Breast epithelium (tissue), 4 donors: ENCODE measurements around the gene TMEM132D. TPM values are rescaled to one million over a fixed set of nuclear protein-coding genes. Genes with fewer than 3 reads are reported as not detected.

Source experiments
- DNase-seq, 2 donors: peaks; one replicate each; pipeline ENCODE4 v3.0.0-alpha.2; 2019; ENCODE audit warnings: low spot score in 2 of 2
- H3K27ac ChIP-seq, 2 donors: fragments of 200-600 bp; sonication (generic) in 1 of 2; one replicate each; pipeline ENCODE4 v1.5.1; 2016 to 2019; ENCODE audit warnings: mild to moderate bottlenecking in 1 of 2
- H3K27me3 ChIP-seq, 2 donors: fragments of 200-600 bp; sonication (generic) in 1 of 2; one replicate each; pipeline versions ENCODE4 v1.5.1 to v1.6.0; 2017 to 2019; ENCODE audit warnings: control low read depth in 1 of 2, mild to moderate bottlenecking in 1 of 2
- H3K36me3 ChIP-seq: fragments of 200-600 bp; one replicate; pipeline ENCODE4 v1.5.1; 2019
- H3K4me1 ChIP-seq, 2 donors: fragments of 200-600 bp; sonication (generic); one replicate each; pipeline ENCODE4 v1.5.1; 2016 to 2019; ENCODE audit warnings: control low read depth in 1 of 2
- H3K4me3 ChIP-seq, 3 donors: fragments of 200-600 bp; sonication (generic); 1 replicate in 2 of 3; 2 replicates in 1 of 3; pipeline ENCODE4 v1.5.1; 2016 to 2019; ENCODE audit warnings: mild to moderate bottlenecking in 3 of 3, moderate library complexity in 2 of 3
- H3K9me3 ChIP-seq, 2 donors: fragments of 200-600 bp; sonication (generic) in 1 of 2; one replicate each; pipeline ENCODE4 v1.5.1; 2016 to 2019; ENCODE audit warnings: control low read depth in 1 of 2
- CTCF ChIP-seq, 3 donors: fragments of 450-650 bp; IDR thresholded peaks; one replicate each; pipeline ENCODE4 v1.5.1; 2016 to 2017; ENCODE audit warnings: antibody characterized with exemption in 3 of 3, mild to moderate bottlenecking in 3 of 3, moderate library complexity in 3 of 3
- POLR2A ChIP-seq: fragments of 450-650 bp; IDR thresholded peaks from one replicate; pipeline ENCODE4 v1.6.1; 2016; ENCODE audit warnings: antibody characterized with exemption, mild to moderate bottlenecking, moderate library complexity
- POLR2AphosphoS5 ChIP-seq, 3 donors: sonication (generic); formaldehyde crosslinking; IDR thresholded peaks; one replicate each; pipeline ENCODE4 v1.6.1; 2017; ENCODE audit warnings: antibody characterized with exemption in 3 of 3
- intact Hi-C: fragments of 100-400 bp; cut with DNase I; formaldehyde crosslinking; loops from one replicate; pipeline ENCODE4 v1.15.1; 2023; ENCODE audit warnings: low total_unique reads
- total RNA-seq, 3 donors: library from RNA; depleted of rRNA; stranded (reverse); fragments of >200 nt; gene quantifications; one replicate each; pipeline ENCODE4 v1.1.0, GENCODE V29; 2016

TMEM132D gene
- total RNA-seq, 3 donors from 2014 or later = not detected

GRCh38 chr12:129848876-129849275, 54.9 kb downstream of the TMEM132D start:
- Histone ChIP-seq H3K4me3 (no peak overlapping the region), H3K4me1 (no peaks in the 10 kb centered on the region), H3K27ac (no peak overlapping the region), H3K36me3 (no peaks in the 10 kb centered on the region), H3K9me3 (no peaks in the 10 kb centered on the region), H3K27me3 (no peaks in the 10 kb centered on the region)
- no peak for TF ChIP-seq POLR2A
- no peak for TF ChIP-seq POLR2AphosphoS5 (IDR thresholded peaks at IDR 0.05)
- no peak for TF ChIP-seq CTCF (IDR thresholded peaks at IDR 0.05)
- DNase-seq = no peak
- intact Hi-C loops = no loop called here

DNA sequence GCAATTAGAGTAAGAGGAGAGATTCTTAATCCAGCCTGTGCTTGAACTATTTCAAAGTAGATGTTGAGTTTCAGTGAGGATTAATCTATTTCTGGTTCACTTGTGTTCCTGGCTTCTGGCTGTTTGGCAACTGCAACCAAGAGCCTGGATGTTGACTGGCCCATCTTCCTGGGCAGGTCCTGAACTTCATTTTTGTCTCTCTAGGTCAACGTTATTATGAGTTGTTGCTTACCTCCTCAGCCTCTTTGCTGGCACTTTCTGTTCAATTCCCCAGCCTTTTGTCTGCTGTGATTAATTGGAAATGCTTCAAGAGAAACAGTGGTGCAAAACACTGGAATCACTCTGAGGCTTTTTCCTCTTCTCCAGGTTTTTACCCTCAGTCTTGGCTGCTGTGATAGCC, 56.8 kb downstream of the TMEM132D start:
- TF ChIP-seq CTCF (IDR thresholded peaks at IDR 0.05) (no peak), POLR2AphosphoS5 (IDR thresholded peaks at IDR 0.05) (no peak), POLR2A (no peak)
- no peaks in the 10 kb centered on the region for H3K36me3 ChIP-seq
- no peak overlapping the region for H3K27ac ChIP-seq
- intact Hi-C loops = no loop called here
- H3K9me3 ChIP-seq = no peaks in the 10 kb centered on the region
- H3K4me3 ChIP-seq = no peak overlapping the region
- no peaks in the 10 kb centered on the region for H3K4me1 ChIP-seq
- DNase-seq = no peak
- no peaks in the 10 kb centered on the region for H3K27me3 ChIP-seq

DNA sequence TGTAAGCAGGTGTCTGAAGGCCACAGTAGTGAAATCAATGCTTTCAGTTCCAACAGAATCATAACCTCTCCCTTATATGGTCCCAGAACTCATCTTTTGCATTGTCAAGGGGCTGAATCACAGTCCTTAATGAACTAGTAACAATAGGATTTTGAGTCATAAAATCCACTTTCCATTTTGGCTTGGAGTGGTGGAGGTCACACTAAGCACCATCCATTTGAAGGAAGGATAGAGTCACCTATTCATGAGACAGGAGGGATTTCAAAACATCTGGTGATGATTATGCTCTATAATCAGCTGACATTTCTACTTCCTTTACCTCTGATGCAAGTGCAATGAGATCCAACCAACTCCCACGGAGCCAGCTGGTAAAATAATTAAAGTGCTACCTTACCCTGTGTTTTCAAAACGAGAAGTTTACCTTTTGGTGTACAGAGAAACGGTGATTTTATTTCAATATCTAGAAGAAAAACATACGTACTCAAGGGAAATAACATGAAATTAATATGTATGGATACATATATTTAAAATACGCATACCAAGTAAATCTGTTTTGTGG, 59.1 kb downstream of the TMEM132D start:
- Histone ChIP-seq H3K4me3 (no peak overlapping the region), H3K27ac (no peak overlapping the region), H3K4me1 (no peaks in the 10 kb centered on the region), H3K9me3 (no peaks in the 10 kb centered on the region), H3K27me3 (no peaks in the 10 kb centered on the region), H3K36me3 (no peaks in the 10 kb centered on the region)
- no peak for DNase-seq
- TF ChIP-seq CTCF (IDR thresholded peaks at IDR 0.05) (no peak), POLR2A (no peak), POLR2AphosphoS5 (IDR thresholded peaks at IDR 0.05) (no peak)
- intact Hi-C loops = no loop called here

GRCh38 chr12:129841251-129841650, 62.6 kb downstream of the TMEM132D start:
- no peak for DNase-seq
- Histone ChIP-seq H3K36me3 (no peaks in the 10 kb centered on the region), H3K4me3 (no peak overlapping the region), H3K27ac (no peak overlapping the region), H3K27me3 (no peaks in the 10 kb centered on the region), H3K4me1 (no peaks in the 10 kb centered on the region), H3K9me3 (no peaks in the 10 kb centered on the region)
- TF ChIP-seq CTCF (IDR thresholded peaks at IDR 0.05) (no peak), POLR2AphosphoS5 (IDR thresholded peaks at IDR 0.05) (no peak), POLR2A (no peak)
- intact Hi-C loops = no loop called here

- Histone ChIP-seq H3K27me3 (no peaks in the 10 kb centered on the region), H3K36me3 (no peaks in the 10 kb centered on the region), H3K27ac (no peak overlapping the region), H3K4me1 (no peaks in the 10 kb centered on the region), H3K9me3 (no peaks in the 10 kb centered on the region), H3K4me3 (no peak overlapping the region)
- intact Hi-C loops = no loop called here
- TF ChIP-seq POLR2AphosphoS5 (IDR thresholded peaks at IDR 0.05) (no peak), POLR2A (no peak), CTCF (IDR thresholded peaks at IDR 0.05) (no peak)
- no peak for DNase-seq
These were observed 63.5 kb downstream of the TMEM132D start for GRCh38 chr12:129840145-129840884.
